Natural killer cell (primary cell): ENCODE data around the gene SRSF12. TPM values are rescaled to one million over a fixed set of nuclear protein-coding genes. Genes with fewer than 3 reads are reported as not detected.

ENCODE experiments used
- ATAC-seq, 3 donors: fragments of 150-1000 bp in 2 of 3; fragments of 200-7000 bp in 1 of 3; cut with Tn5 transposase; 1 replicate in 1 of 3; 2 replicates in 2 of 3; pipeline ENCODE4 v1.10.0; 2021; ENCODE audit warnings: mild to moderate bottlenecking in 2 of 3, moderate library complexity in 2 of 3
- DNase-seq, 2 donors: peaks; one replicate each; pipeline versions ENCODE4 v3.0.0 to v3.0.0-alpha.2; 2013 to 2021; ENCODE audit warnings: mixed read lengths in 1 of 2
- H3K27ac ChIP-seq: one replicate; pipeline ENCODE4 v1.5.1; 2013; ENCODE audit warnings: mild to moderate bottlenecking, low read length
- H3K27me3 ChIP-seq: one replicate; pipeline ENCODE4 v1.6.1; 2013; ENCODE audit warnings: low read length; ENCODE audit not compliant: control insufficient read depth, insufficient read depth
- H3K36me3 ChIP-seq: one replicate; pipeline ENCODE4 v1.6.1; 2013; ENCODE audit warnings: low read length; ENCODE audit not compliant: control insufficient read depth, insufficient read depth
- H3K4me1 ChIP-seq: one replicate; pipeline ENCODE4 v1.6.1; 2013; ENCODE audit warnings: low read length; ENCODE audit not compliant: control insufficient read depth, insufficient read depth
- H3K4me3 ChIP-seq: one replicate; pipeline ENCODE4 v1.5.1; 2013; ENCODE audit warnings: low read length
- H3K9me3 ChIP-seq: one replicate; pipeline ENCODE4 v1.6.1; 2013; ENCODE audit warnings: low read length; ENCODE audit not compliant: control insufficient read depth, insufficient read depth
- H3K27ac Mint-ChIP-seq, 2 donors: one replicate each; pipeline ENCODE4 v1.8.0; 2022; ENCODE audit warnings: mild to moderate bottlenecking in 2 of 2, mixed read lengths in 2 of 2, moderate library complexity in 1 of 2
- H3K27me3 Mint-ChIP-seq, 2 donors: one replicate each; pipeline ENCODE4 v1.8.0; 2022; ENCODE audit warnings: low read depth in 2 of 2, mixed read lengths in 2 of 2
- H3K36me3 Mint-ChIP-seq: one replicate; pipeline ENCODE4 v1.8.0; 2022; ENCODE audit warnings: mixed read lengths
- H3K4me1 Mint-ChIP-seq, 2 donors: one replicate each; pipeline ENCODE4 v1.8.0; 2022; ENCODE audit warnings: mixed read lengths in 2 of 2
- H3K4me3 Mint-ChIP-seq: one replicate; pipeline ENCODE4 v1.8.0; 2022; ENCODE audit warnings: mild to moderate bottlenecking, moderate library complexity, mixed read lengths
- H3K9me3 Mint-ChIP-seq, 2 donors: one replicate each; pipeline ENCODE4 v1.8.0; 2022; ENCODE audit warnings: mixed read lengths in 2 of 2
- CTCF ChIP-seq: fragments of 200-600 bp; IDR thresholded peaks from one replicate; pipeline ENCODE4 v1.8.0; 2022; ENCODE audit warnings: antibody characterized with exemption
- WGBS: methylation state at CpG from one replicate; pipeline ENCODE4 v1.1.7; 2013; ENCODE audit warnings: missing lambda C conversion rate; ENCODE audit not compliant: insufficient coverage; 5-methylcytosine and 5-hydroxymethylcytosine counted together
- intact Hi-C: fragments of 100-400 bp; cut with micrococcal nuclease; formaldehyde crosslinking; loops from one replicate; pipeline ENCODE4 v1.14.2; 2022
- total RNA-seq, 4 donors: library from RNA; stranded (reverse); fragments of 120-200 nt in 1 of 4; gene quantifications; one replicate each; pipeline versions ENCODE4 v1.2.3 to v1.2.4, GENCODE V29; 2013 to 2022

Gene SRSF12
- total RNA-seq, 3 donors from 2014 or later (not counting 1 experiment from before 2014, with no cell fraction given): 0.07 to 0.45 (median 0.45) TPM

GRCh38 chr6:89048288-89048923, 69.5 kb downstream of the SRSF12 start:
- Histone ChIP-seq H3K36me3 (no peaks in the 10 kb centered on the region), H3K27ac (no peak overlapping the region), H3K9me3 (no peaks in the 10 kb centered on the region), H3K4me1 (peaks cover 9% of the 10 kb centered on the region), H3K27me3 (no peaks in the 10 kb centered on the region), H3K4me3 (no peak overlapping the region)
- no peak for ATAC-seq
- H3K27ac Mint-ChIP-seq: no peak overlapping the region
- H3K4me3 Mint-ChIP-seq: no peak overlapping the region
- peaks cover 0 to 6% of the 10 kb centered on the region in 2 donors for H3K27me3 Mint-ChIP-seq
- H3K36me3 Mint-ChIP-seq: no peaks in the 10 kb centered on the region
- WGBS: 100% methylated on average over 2 of the region's 3 CpGs
- H3K4me1 Mint-ChIP-seq: peaks cover 5 to 6% of the 10 kb centered on the region in 2 donors
- no peak for TF ChIP-seq CTCF
- H3K9me3 Mint-ChIP-seq: no peaks in the 10 kb centered on the region
- intact Hi-C loops: no loop called here
- no peak for DNase-seq

GRCh38 chr6:89047473-89047872, 70.4 kb downstream of the SRSF12 start:
- Histone ChIP-seq H3K4me3 (no peak overlapping the region), H3K27ac (no peak overlapping the region), H3K27me3 (no peaks in the 10 kb centered on the region), H3K9me3 (no peaks in the 10 kb centered on the region), H3K36me3 (no peaks in the 10 kb centered on the region), H3K4me1 (peaks cover 9% of the 10 kb centered on the region)
- DNase-seq (no peak), ATAC-seq (no peak)
- no peak for TF ChIP-seq CTCF
- peaks cover 0 to 6% of the 10 kb centered on the region in 2 donors for H3K27me3 Mint-ChIP-seq
- peaks cover 6 to 9% of the 10 kb centered on the region in 2 donors for H3K4me1 Mint-ChIP-seq
- 84% methylated on average over 4 of the region's 4 CpGs for WGBS
- H3K4me3 Mint-ChIP-seq: no peak overlapping the region
- intact Hi-C loops: no loop called here
- no peaks in the 10 kb centered on the region for H3K9me3 Mint-ChIP-seq
- no peak overlapping the region for H3K27ac Mint-ChIP-seq
- no peaks in the 10 kb centered on the region for H3K36me3 Mint-ChIP-seq

Other genes with a start within 250 kb of the SRSF12 start
- 10 to 100 TPM; 23.1 to 27.2 (median 23.1) TPM for gene RNGTT, start 154.5 kb downstream of the SRSF12 start, total RNA-seq
- gene PNRC1, start 37.3 kb downstream of the SRSF12 start, total RNA-seq: 100 to 1,000 TPM; 695 to 970 (median 712) TPM
- gene PM20D2, start 28.0 kb upstream of the SRSF12 start, total RNA-seq: 1 to 10 TPM; 4.0 to 6.1 (median 4.9) TPM
- under 1 TPM in 1 of 3 donors, not detected in 2; 0.07 TPM for gene GABRR1, start 99.3 kb upstream of the SRSF12 start, total RNA-seq
- gene GABRR2, start 197.2 kb upstream of the SRSF12 start, total RNA-seq: 1 to 10 TPM in 2 of 3 donors, under 1 TPM in 1; 0.57 to 2.2 (median 1.0) TPM
- gene UBE2J1, start 234.7 kb upstream of the SRSF12 start, total RNA-seq: 10 to 100 TPM; 34.1 to 58.1 (median 45.9) TPM